Thyroid gland (tissue), 4 donors: Measurements from ENCODE around the gene MOG. TPM values are rescaled to one million over a fixed set of nuclear protein-coding genes. Genes with fewer than 3 reads are reported as not detected.

Experiments
- DNase-seq, 2 donors: peaks; one replicate each; pipeline ENCODE4 v3.0.0-alpha.2; 2019
- H3K27ac ChIP-seq, 3 donors: fragments of 200-600 bp; sonication (generic); 1 replicate in 2 of 3; 2 replicates in 1 of 3; pipeline ENCODE4 v1.5.1; 2016 to 2019; ENCODE audit warnings: mild to moderate bottlenecking in 1 of 3, moderate library complexity in 1 of 3
- H3K27me3 ChIP-seq: fragments of 200-600 bp; sonication (generic); one replicate; pipeline ENCODE4 v1.5.1; 2019
- H3K36me3 ChIP-seq, 2 donors: fragments of 200-600 bp; sonication (generic); one replicate each; pipeline ENCODE4 v1.5.1; 2016 to 2019
- H3K4me1 ChIP-seq, 2 donors: fragments of 200-600 bp; sonication (generic); one replicate each; pipeline ENCODE4 v1.5.1; 2017 to 2019
- H3K4me3 ChIP-seq, 3 donors: fragments of 200-600 bp; sonication (generic); replicated peaks in 1 of 3; 1 replicate in 2 of 3; 2 replicates in 1 of 3; pipeline ENCODE4 v1.5.1; 2016; ENCODE audit warnings: mild to moderate bottlenecking in 1 of 3
- H3K9me3 ChIP-seq: fragments of 200-600 bp; sonication (generic); one replicate; pipeline ENCODE4 v1.5.1; 2017
- CTCF ChIP-seq, 6 experiments: fragments of 200-600 bp in 3 of 6; fragments of 450-650 bp in 3 of 6; sonication (generic) in 3 of 6; IDR thresholded peaks; one replicate each; pipeline ENCODE4 v1.5.1; 2016 to 2019; ENCODE audit warnings: antibody characterized with exemption in 6 of 6, mild to moderate bottlenecking in 2 of 6, inconsistent platforms in 1 of 6, moderate library complexity in 1 of 6
- POLR2A ChIP-seq, 2 donors: fragments of 450-650 bp; IDR thresholded peaks; one replicate each; pipeline ENCODE4 v1.6.1; 2017; ENCODE audit warnings: antibody characterized with exemption in 2 of 2, mild to moderate bottlenecking in 2 of 2, moderate library complexity in 1 of 2
- WGBS, 2 donors: methylation state at CpG; one replicate each; pipeline ENCODE4 v1.1.5; 2017; 5-methylcytosine and 5-hydroxymethylcytosine counted together
- intact Hi-C: fragments of 100-400 bp; cut with DNase I; formaldehyde crosslinking; loops from one replicate; pipeline ENCODE4 v1.15.1; 2023
- total RNA-seq, 4 donors: library from RNA; depleted of rRNA; stranded (reverse); fragments of >200 nt; gene quantifications; one replicate each; pipeline ENCODE4 v1.2.3, GENCODE V29; 2016

MOG gene
- not detected for total RNA-seq

- no peaks in the 10 kb centered on the region for H3K9me3 ChIP-seq
- no peak for DNase-seq
- no peaks in the 10 kb centered on the region for H3K27me3 ChIP-seq
- intact Hi-C loops = no loop called here
- TF ChIP-seq POLR2A (IDR thresholded peaks at IDR 0.05) (no peak), CTCF (IDR thresholded peaks at IDR 0.05) (no peak)
- no peaks in the 10 kb centered on the region for H3K36me3 ChIP-seq
- no peak within 1 kb of the TSS for H3K4me3 ChIP-seq
- no peak within 1 kb of the TSS for H3K27ac ChIP-seq
- H3K4me1 ChIP-seq = no peaks in the 10 kb centered on the region
- 79 to 82% methylated on average over 4 of the region's 4 CpGs for WGBS, 2 donors
Observed at GRCh38 chr6:29656798-29657197, at the start of gene MOG. Gene MOG (plus strand): TSS chr6:29657092. CDS start chr6:29657210, 118 bp downstream.

GRCh38 chr6:29608131-29608530 lies 48.8 kb upstream of the MOG start:
- DNase-seq = no peak
- no peaks in the 10 kb centered on the region for H3K27me3 ChIP-seq
- TF ChIP-seq POLR2A (IDR thresholded peaks at IDR 0.05) (no peak), CTCF (IDR thresholded peaks at IDR 0.05) (no peak)
- peaks cover 14 to 19% of the 10 kb centered on the region in 2 donors for H3K36me3 ChIP-seq
- no peak overlapping the region for H3K27ac ChIP-seq
- no peaks in the 10 kb centered on the region for H3K9me3 ChIP-seq
- no peak overlapping the region for H3K4me3 ChIP-seq
- H3K4me1 ChIP-seq = no peaks in the 10 kb centered on the region
- intact Hi-C loops = no loop called here

- Histone ChIP-seq H3K9me3 (no peaks in the 10 kb centered on the region), H3K27me3 (no peaks in the 10 kb centered on the region), H3K4me3 (no peak overlapping the region), H3K36me3 (peaks cover 14 to 20% of the 10 kb centered on the region in 2 donors), H3K27ac (no peak overlapping the region), H3K4me1 (no peaks in the 10 kb centered on the region)
- intact Hi-C loops = no loop called here
- WGBS, 2 donors = 97% methylated on average over 4 of the region's 4 CpGs
- TF ChIP-seq POLR2A (IDR thresholded peaks at IDR 0.05) (no peak), CTCF (IDR thresholded peaks at IDR 0.05) (no peak)
- DNase-seq = no peak
Observed at GRCh38 chr6:29610540-29610939, 46.4 kb upstream of the MOG start.

GRCh38 chr6:29611426-29611825 lies 45.5 kb upstream of the MOG start:
- 88 to 90% methylated on average over 4 of the region's 4 CpGs for WGBS, 2 donors
- H3K36me3 ChIP-seq = peaks cover 6 to 20% of the 10 kb centered on the region in 2 donors

More at GRCh38 chr6:29611426-29611825, 45.5 kb upstream of the MOG start:
- H3K4me1 ChIP-seq = no peaks in the 10 kb centered on the region
- TF ChIP-seq POLR2A (IDR thresholded peaks at IDR 0.05) (no peak), CTCF (IDR thresholded peaks at IDR 0.05) (no peak)
- intact Hi-C loops = no loop called here
- no peak for DNase-seq
- no peak overlapping the region for H3K27ac ChIP-seq
- H3K9me3 ChIP-seq = no peaks in the 10 kb centered on the region
- H3K4me3 ChIP-seq = no peak overlapping the region
- no peaks in the 10 kb centered on the region for H3K27me3 ChIP-seq
